ENCODE data around the gene HMCES.
A peak's percentile ranks its signal among the peaks of the same experiment; 100 is the strongest.
"Not testable (repeated sequence)": the region's sequence is repeated elsewhere in the genome, so short reads cannot be mapped to it uniquely, and the experiment has no call there.

Gene HMCES

GRCh38 chr3:129263161-129263910, 15.3 kb upstream of the HMCES start:
- no peaks in the 10 kb centered on the region for H3K27me3 ChIP-seq (ENCODE audit: control insufficient read depth, insufficient read depth, low read length)
- H3K27ac ChIP-seq (ENCODE audit: low read depth, low read length), result no peak overlapping the region
- no peaks in the 10 kb centered on the region for H3K4me1 ChIP-seq (ENCODE audit: control insufficient read depth, insufficient read depth, low read length)
- H3K4me3 ChIP-seq (ENCODE audit: low read length), result no peak overlapping the region
- peaks cover 58% of the 10 kb centered on the region for H3K36me3 ChIP-seq (ENCODE audit: control insufficient read depth, insufficient read depth, low read length)
- no peak overlapping the region for H3K9ac ChIP-seq (ENCODE audit: low read length)

- H3K9ac ChIP-seq (ENCODE audit: low read length); H3K4me1 ChIP-seq (ENCODE audit: control insufficient read depth, insufficient read depth, low read length); H3K4me3 ChIP-seq (ENCODE audit: low read length); H3K27ac ChIP-seq (ENCODE audit: low read depth, low read length); H3K27me3 ChIP-seq (ENCODE audit: control insufficient read depth, insufficient read depth, low read length): not testable (repeated sequence)
- H3K36me3 ChIP-seq (ENCODE audit: control insufficient read depth, insufficient read depth, low read length), result peaks cover 65% of the 10 kb centered on the region
These were observed 13.7 kb upstream of the HMCES start for GRCh38 chr3:129264994-129265393.

- H3K36me3 ChIP-seq (ENCODE audit: control insufficient read depth, insufficient read depth, low read length), result peaks cover 61% of the 10 kb centered on the region
- H3K9ac ChIP-seq (ENCODE audit: low read length), result no peak overlapping the region
- no peaks in the 10 kb centered on the region for H3K4me1 ChIP-seq (ENCODE audit: control insufficient read depth, insufficient read depth, low read length)
- H3K4me3 ChIP-seq (ENCODE audit: low read length), result no peak overlapping the region
- no peaks in the 10 kb centered on the region for H3K27me3 ChIP-seq (ENCODE audit: control insufficient read depth, insufficient read depth, low read length)
- H3K27ac ChIP-seq (ENCODE audit: low read depth, low read length), result no peak overlapping the region
These were observed 12.0 kb upstream of the HMCES start for GRCh38 chr3:129266651-129267050.

GRCh38 chr3:129268396-129268795, 10.3 kb upstream of the HMCES start:
- H3K27me3 ChIP-seq (ENCODE audit: control insufficient read depth, insufficient read depth, low read length), result no peaks in the 10 kb centered on the region
- peaks cover 66% of the 10 kb centered on the region for H3K36me3 ChIP-seq (ENCODE audit: control insufficient read depth, insufficient read depth, low read length)
- no peak overlapping the region for H3K4me3 ChIP-seq (ENCODE audit: low read length)
- H3K9ac ChIP-seq (ENCODE audit: low read length), result no peak overlapping the region
- no peak overlapping the region for H3K27ac ChIP-seq (ENCODE audit: low read depth, low read length)
- H3K4me1 ChIP-seq (ENCODE audit: control insufficient read depth, insufficient read depth, low read length), result no peaks in the 10 kb centered on the region

GRCh38 chr3:129271674-129272073, 7.0 kb upstream of the HMCES start:
- Histone ChIP-seq H3K27ac (ENCODE audit: low read depth, low read length) (no peak overlapping the region), H3K4me3 (ENCODE audit: low read length) (no peak overlapping the region), H3K36me3 (ENCODE audit: control insufficient read depth, insufficient read depth, low read length) (peaks cover 66% of the 10 kb centered on the region), H3K27me3 (ENCODE audit: control insufficient read depth, insufficient read depth, low read length) (no peaks in the 10 kb centered on the region), H3K9ac (ENCODE audit: low read length) (no peak overlapping the region), H3K4me1 (ENCODE audit: control insufficient read depth, insufficient read depth, low read length) (no peaks in the 10 kb centered on the region)

- Histone ChIP-seq H3K27me3 (ENCODE audit: control insufficient read depth, insufficient read depth, low read length) (no peaks in the 10 kb centered on the region), H3K9ac (ENCODE audit: low read length) (no peak overlapping the region), H3K36me3 (ENCODE audit: control insufficient read depth, insufficient read depth, low read length) (peaks cover 29% of the 10 kb centered on the region), H3K4me1 (ENCODE audit: control insufficient read depth, insufficient read depth, low read length) (peaks cover 3% of the 10 kb centered on the region), H3K27ac (ENCODE audit: low read depth, low read length) (no peak overlapping the region), H3K4me3 (ENCODE audit: low read length) (no peak overlapping the region)
These were observed 2.3 kb upstream of the HMCES start for GRCh38 chr3:129276385-129276784.

- Histone ChIP-seq H3K36me3 (ENCODE audit: control insufficient read depth, insufficient read depth, low read length) (peaks cover 17% of the 10 kb centered on the region), H3K27me3 (ENCODE audit: control insufficient read depth, insufficient read depth, low read length) (no peaks in the 10 kb centered on the region), H3K27ac (ENCODE audit: low read depth, low read length) (peak overlapping the region; percentile 75), H3K9ac (ENCODE audit: low read length) (no peak overlapping the region), H3K4me3 (ENCODE audit: low read length) (peak overlapping the region; percentile 70), H3K4me1 (ENCODE audit: control insufficient read depth, insufficient read depth, low read length) (peaks cover 3% of the 10 kb centered on the region)
These were observed 820 bp upstream of the HMCES start for GRCh38 chr3:129277829-129278271.

GRCh38 chr3:129278966-129279906, 566 bp downstream of the HMCES start:
- peaks cover 10% of the 10 kb centered on the region for H3K36me3 ChIP-seq (ENCODE audit: control insufficient read depth, insufficient read depth, low read length)
- H3K27me3 ChIP-seq (ENCODE audit: control insufficient read depth, insufficient read depth, low read length), result no peaks in the 10 kb centered on the region
- peak overlapping the region; percentile 70 for H3K4me3 ChIP-seq (ENCODE audit: low read length)
- peak overlapping the region; percentile 75 for H3K27ac ChIP-seq (ENCODE audit: low read depth, low read length)
- H3K9ac ChIP-seq (ENCODE audit: low read length), result peak overlapping the region; percentile 42
- peaks cover 3% of the 10 kb centered on the region for H3K4me1 ChIP-seq (ENCODE audit: control insufficient read depth, insufficient read depth, low read length)

- peak overlapping the region; percentile 70 for H3K4me3 ChIP-seq (ENCODE audit: low read length)
These were observed 1.5 kb downstream of the HMCES start for GRCh38 chr3:129280183-129280582.

GRCh38 chr3:129281726-129282125, 3.1 kb downstream of the HMCES start:
- H3K36me3 ChIP-seq (ENCODE audit: control insufficient read depth, insufficient read depth, low read length), result peaks cover 2% of the 10 kb centered on the region
- H3K27ac ChIP-seq (ENCODE audit: low read depth, low read length), result no peak overlapping the region
- no peak overlapping the region for H3K4me3 ChIP-seq (ENCODE audit: low read length)
- peaks cover 3% of the 10 kb centered on the region for H3K4me1 ChIP-seq (ENCODE audit: control insufficient read depth, insufficient read depth, low read length)
- no peak overlapping the region for H3K9ac ChIP-seq (ENCODE audit: low read length)
- H3K27me3 ChIP-seq (ENCODE audit: control insufficient read depth, insufficient read depth, low read length), result no peaks in the 10 kb centered on the region

More at GRCh38 chr3:129280183-129280582, 1.5 kb downstream of the HMCES start:
- H3K27me3 ChIP-seq (ENCODE audit: control insufficient read depth, insufficient read depth, low read length), result no peaks in the 10 kb centered on the region
- no peak overlapping the region for H3K27ac ChIP-seq (ENCODE audit: low read depth, low read length)
- peaks cover 3% of the 10 kb centered on the region for H3K4me1 ChIP-seq (ENCODE audit: control insufficient read depth, insufficient read depth, low read length)
- H3K36me3 ChIP-seq (ENCODE audit: control insufficient read depth, insufficient read depth, low read length), result peaks cover 2% of the 10 kb centered on the region
- H3K9ac ChIP-seq (ENCODE audit: low read length), result no peak overlapping the region

GRCh38 chr3:129282727-129283327, 4.2 kb downstream of the HMCES start:
- H3K4me1 ChIP-seq (ENCODE audit: control insufficient read depth, insufficient read depth, low read length), result peaks cover 2% of the 10 kb centered on the region
- no peak overlapping the region for H3K9ac ChIP-seq (ENCODE audit: low read length)
- H3K4me3 ChIP-seq (ENCODE audit: low read length), result no peak overlapping the region
- peaks cover 2% of the 10 kb centered on the region for H3K36me3 ChIP-seq (ENCODE audit: control insufficient read depth, insufficient read depth, low read length)
- no peaks in the 10 kb centered on the region for H3K27me3 ChIP-seq (ENCODE audit: control insufficient read depth, insufficient read depth, low read length)
- no peak overlapping the region for H3K27ac ChIP-seq (ENCODE audit: low read depth, low read length)

GRCh38 chr3:129286081-129286480, 7.4 kb downstream of the HMCES start:
- no peaks in the 10 kb centered on the region for H3K27me3 ChIP-seq (ENCODE audit: control insufficient read depth, insufficient read depth, low read length)
- H3K27ac ChIP-seq (ENCODE audit: low read depth, low read length), result no peak overlapping the region
- H3K36me3 ChIP-seq (ENCODE audit: control insufficient read depth, insufficient read depth, low read length), result peaks cover 9% of the 10 kb centered on the region
- H3K4me3 ChIP-seq (ENCODE audit: low read length), result no peak overlapping the region
- H3K4me1 ChIP-seq (ENCODE audit: control insufficient read depth, insufficient read depth, low read length), result no peaks in the 10 kb centered on the region
- H3K9ac ChIP-seq (ENCODE audit: low read length), result no peak overlapping the region

Data from rectal smooth muscle tissue (tissue), 1 donor.